SKM-1 treated with dmso at 0.1 percent for 144 hours (cell line): ENCODE measurements around the gene MAGI2.

Experiments
- DNase-seq: peaks from one replicate; lab custom pipeline; 2025; ENCODE audit not compliant: unreplicated experiment; lab: John Stamatoyannopoulos, UW

The MAGI2 gene

DNA sequence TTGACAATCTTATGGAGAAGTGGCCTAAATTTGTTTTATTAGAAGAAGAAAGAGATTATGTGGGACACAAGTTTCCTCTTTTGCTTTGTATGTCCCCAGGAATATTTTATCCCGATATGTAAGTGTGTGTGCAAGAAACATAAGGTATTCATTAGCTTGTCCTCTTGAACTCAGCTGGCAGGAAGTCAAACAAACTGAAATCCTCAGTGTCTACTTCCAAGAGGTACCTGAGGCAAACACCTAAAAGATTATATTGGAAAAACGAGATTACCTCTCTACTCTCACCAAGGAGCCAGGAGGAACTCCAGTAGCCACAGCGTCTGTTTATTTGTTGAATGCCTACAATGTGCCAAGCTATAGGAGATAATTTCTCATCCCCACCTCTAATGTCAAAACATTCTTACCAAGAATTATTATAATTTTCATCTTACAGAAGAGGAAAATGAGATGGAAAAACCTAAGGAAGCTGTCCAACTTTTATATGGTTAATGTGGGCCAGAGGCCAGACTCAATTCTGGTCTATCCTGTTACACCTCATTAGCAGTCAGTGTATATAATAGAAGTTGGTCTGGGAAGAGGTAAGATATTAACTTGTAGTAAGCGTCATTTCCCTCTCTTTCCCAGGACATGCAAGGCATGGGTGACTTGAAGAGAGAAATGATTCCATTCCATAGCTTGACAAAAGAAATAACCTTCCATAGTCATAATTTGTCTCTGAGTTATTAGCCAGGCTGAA, 692.7 kb downstream of the MAGI2 start:
- no peak for DNase-seq

DNA sequence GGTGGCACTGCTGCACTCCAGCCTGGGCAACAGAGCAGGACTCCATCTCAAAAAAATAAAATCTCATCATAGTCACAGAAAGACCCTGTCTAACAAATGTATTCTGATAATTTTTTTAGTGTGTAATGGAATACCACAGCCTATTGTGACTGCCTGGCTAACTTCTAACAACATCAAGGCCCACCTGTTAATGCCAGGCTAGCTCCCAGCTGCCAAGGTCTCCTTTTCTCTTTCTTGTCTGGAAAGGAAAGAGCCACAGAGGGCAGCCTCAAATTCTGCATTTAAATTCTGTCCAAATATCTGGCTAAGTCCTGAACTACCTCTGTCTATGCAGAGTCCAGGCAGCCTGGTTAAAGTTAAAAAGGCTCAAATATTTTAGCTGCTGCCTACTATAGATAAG, 700.9 kb downstream of the MAGI2 start:
- DNase-seq = no peak

DNA sequence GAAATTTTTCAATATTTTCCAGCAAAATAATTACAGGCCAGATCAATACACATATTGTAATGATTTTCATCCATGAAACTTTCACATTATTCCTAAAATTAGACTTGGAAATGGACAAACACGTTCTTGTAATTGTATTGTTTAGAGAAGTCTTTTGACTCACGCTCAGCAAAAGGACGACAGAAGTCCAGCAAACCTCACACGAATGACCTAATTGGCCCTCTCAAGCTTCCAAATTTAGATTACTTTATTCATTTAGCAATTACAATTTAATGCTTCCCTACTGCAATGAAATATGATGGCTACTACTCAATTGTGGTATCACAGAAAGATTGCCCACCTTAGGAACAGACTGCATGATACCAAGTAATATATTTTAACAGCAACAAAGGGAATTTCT, 702.2 kb downstream of the MAGI2 start:
- DNase-seq = no peak

DNA sequence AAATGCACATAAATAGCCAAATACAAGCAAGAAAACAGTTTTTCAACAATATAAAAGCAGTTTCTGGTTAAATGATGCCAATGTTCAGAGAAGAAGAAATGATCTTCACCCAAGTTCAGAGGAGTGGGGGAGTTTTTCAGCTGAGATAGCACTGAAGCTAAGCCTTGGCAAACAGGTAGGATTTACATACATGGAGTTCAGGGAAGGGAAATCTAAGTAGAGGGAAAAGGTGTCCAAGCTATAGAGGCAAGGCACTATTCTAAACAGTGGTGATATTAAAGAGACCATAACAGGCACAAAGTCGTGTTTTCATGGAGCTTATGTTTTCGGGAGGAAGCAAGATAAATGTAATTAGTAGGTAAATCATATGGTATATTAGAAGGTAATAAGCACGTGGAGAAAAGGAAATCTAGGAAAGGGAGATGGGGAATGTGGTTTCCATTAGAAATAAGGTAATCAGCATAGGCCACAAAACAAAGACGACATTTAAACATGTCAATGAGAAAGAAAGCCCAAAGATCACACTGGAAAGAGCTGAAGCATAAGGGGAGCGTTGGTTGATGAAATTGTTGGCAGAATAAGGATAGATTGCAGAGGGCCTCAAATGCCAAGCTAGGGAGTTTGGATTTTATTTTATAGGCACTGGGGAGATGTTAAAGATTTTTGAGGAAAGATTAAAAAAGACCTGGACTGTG, 704.3 kb downstream of the MAGI2 start:
- no peak for DNase-seq

DNA sequence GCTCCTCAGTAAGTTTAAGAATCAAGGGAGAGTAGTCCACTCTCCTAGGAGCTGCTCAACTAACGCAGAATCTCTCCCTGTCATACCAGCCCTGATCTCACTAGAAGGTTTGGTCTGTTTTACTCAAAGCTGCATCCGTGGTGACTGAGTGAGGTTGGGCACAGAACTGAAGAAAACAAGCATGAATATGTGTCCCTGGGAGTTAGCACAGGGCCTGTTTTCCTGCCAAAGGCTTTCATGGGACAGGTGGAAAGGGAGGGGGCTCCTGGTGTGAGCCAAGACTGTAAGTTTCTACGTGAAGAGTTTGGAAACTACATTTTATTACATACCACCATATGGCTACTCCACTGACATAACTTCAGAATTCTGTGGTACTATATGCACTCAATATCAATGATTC, 705.9 kb downstream of the MAGI2 start:
- no peak for DNase-seq

DNA sequence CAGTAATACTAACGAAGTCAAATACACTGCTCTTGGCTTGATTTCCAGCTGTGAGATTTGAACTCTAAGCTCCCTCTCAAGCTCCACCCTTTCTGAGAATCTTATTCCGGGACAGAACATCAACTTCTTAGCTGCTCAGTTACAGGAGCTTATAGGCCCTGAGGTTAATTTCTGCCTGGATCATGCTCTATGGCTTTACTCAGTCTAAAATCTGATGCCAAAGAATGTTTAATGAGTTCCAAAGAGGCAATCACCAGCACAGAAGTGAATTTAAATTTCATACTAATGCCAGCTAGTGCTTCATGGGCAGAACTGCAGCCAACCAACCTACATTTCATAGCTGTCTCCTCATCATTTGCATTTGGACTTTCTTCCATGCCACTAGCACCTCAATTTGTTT, 707.2 kb downstream of the MAGI2 start:
- DNase-seq = no peak

DNA sequence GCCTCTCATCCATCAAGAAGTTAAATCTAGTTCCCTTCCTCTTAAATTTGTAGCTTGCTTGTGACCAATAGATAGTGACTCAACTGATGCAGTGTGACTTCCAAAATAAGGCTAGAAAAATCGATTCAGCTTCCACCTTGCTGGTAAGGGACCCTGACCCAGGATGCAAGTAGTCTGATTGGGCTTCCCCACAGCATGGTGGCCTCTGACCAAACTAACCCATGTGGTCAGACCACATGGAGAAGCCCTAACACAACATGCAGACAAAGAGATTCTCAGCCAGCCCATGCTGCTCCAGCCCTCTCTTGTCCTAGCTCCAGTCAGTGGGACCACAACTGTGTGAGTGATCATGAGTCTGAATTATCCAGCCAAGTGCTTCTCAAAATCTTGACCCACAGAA, 710.8 kb downstream of the MAGI2 start:
- no peak for DNase-seq

DNA sequence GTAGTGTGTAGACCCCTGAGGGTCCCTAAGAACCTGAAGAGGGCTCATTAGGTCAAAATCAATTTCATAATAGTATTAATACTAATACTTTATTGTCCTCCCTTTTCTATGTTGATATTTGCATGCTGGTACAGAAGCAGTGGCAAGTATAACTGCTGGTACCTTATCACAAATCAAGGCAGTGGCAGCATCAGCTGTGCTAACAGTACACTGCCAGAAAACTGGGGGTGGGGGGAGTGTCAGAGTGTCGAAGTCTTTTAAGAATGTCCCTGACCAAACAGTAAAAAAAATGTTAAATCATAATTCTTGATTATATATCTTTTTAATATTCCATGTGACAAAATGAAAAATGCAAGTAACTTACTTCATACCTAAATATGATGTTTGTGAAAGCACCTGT, 716.9 kb downstream of the MAGI2 start:
- no peak for DNase-seq

DNA sequence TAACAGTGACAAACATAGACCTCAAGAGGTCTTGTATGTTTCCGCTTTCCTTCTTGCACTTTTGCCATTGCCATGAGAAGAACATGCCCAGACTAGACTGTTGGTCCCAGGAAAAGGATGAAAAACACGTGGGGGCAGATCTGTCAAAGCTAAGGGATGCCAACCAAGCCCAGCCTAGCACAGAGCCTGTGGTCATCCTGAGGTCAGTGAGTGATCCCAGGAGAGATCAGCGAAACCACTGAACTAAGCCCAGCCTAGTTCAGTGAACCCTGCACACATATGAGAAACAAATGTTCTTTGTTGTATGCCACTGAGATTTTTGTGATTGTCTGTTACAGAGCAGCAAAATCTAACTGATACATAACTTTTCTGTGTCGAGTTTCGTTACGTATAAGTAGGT, 718.8 kb downstream of the MAGI2 start:
- DNase-seq = no peak

DNA sequence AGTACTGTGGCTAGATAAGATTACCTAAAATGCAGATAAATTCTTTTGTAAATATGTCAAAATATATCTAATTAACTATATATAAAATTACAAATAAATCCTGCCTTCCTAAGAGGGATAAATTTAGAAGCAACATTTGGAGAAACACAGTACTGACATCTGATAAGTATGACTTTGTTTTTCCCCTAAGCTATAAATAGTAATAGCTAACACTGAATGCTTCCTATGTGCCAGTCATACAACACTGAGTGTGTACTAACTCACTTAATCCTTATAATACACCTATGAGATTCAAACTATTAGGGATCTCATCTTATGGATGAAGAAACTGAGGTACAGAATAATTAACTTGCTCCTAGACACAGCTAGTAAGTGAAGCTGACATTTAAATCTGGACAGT, 733.4 kb downstream of the MAGI2 start:
- DNase-seq = no peak

DNA sequence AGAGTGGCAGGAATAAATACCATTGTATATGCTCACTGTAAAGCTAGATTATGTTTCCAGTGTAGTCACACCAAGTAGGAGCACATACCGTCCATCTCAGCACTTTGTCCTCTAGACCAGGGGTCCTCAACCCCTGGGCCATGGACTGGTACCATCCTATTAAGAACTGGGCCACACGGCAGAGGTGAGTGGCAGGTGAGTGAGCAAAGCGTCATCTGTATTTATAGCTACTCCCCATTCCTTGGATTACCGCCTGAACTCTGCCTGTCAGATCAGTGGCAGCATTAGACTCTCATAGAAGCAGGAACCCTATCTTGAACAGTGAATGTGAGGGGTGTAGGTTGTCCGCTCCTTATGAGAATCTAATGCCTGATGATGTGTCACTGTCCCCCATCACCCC, 735.3 kb downstream of the MAGI2 start:
- DNase-seq = no peak

DNA sequence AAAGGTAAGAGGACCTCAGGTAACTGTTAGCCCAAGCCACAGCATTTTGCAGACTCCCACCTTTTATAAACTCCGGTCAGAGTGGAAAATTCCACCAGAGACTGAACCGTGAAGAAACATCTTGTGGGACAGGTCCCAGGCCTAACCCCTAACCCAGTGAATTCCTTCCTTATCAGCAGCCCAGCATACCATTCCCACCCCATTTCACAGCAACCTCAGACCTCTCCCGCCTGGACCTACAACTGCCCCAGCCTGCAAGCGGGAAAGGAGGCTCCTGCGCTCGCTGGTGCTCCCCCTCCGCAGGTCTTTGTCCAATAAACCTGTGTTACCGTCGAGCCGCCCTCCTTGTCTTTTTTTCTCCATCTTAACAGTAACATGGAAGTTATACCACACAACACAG, 736.6 kb downstream of the MAGI2 start:
- DNase-seq = no peak

DNA sequence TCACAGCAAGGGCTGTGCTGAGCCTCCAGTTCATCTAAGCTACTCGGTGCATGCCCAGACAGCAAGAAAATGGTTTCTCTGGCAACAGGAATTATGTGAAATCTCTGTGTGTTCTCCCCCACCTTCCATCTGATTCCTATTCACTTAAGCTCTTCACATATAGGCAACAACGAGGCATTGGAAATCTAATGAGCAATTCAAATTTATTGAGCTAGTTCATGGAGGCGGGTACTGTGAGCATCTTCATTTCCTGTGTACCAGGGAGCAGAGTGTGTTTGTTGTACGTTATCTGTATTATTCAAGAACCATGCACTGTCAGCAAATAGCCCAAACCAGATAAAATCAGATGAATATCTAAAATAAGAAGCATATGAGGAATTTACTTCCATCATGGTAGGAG, 739.1 kb downstream of the MAGI2 start:
- no peak for DNase-seq

DNA sequence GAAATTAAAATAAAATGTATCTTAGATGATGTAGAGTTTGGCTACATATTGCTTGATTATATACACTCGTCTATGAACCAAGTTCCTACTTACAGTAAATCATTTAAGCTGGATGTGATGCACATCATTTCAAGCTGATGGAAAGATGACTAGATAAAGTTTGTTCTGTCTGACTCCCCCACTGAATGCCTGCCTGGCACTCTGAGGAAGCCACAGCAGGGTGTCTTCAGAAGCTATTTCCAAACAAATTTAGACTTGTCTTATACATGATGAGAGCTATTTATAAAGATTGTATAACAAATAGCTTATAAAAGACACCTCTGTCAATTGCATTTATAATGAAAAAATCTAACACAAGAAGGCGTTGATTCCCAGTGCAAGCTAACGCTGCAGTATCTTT, 741.4 kb downstream of the MAGI2 start:
- DNase-seq = no peak

DNA sequence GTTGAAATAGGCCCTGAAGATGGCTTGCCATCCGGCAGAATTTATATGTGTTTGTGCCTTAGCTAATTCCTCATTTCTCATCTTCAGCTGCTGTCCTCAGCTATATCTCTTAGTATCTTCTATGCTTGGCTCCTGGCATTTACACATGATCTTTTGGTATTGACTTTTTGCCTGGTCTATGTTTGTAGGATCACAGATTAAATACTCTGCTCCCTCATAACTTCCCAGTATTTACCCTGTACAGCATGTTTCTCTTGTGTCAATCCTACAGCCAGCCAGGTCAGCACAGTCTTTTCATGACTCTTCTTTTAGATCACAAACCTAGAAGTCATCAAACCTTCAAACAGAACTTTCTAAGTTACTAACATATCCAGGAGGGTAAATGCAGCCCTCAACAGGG, 743.8 kb downstream of the MAGI2 start:
- DNase-seq = no peak

DNA sequence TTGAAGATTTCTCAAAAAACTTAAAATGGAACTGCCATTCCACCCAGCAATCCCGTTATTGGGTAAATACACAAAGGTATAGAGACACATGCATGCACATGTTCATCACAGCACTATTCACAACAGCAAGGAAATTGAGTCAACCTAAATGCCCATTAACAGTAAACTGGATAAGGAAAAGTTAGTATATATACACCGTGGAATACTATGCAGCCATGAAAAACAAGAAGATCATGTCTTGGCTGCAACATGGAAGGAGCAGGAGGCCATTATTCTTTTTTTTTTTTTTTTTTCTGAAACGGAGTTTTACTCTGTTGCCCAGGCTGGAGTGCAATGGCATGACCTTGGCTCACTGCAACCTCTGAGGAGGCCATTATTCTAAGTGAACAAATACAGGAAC, 749.0 kb downstream of the MAGI2 start:
- no peak for DNase-seq

DNA sequence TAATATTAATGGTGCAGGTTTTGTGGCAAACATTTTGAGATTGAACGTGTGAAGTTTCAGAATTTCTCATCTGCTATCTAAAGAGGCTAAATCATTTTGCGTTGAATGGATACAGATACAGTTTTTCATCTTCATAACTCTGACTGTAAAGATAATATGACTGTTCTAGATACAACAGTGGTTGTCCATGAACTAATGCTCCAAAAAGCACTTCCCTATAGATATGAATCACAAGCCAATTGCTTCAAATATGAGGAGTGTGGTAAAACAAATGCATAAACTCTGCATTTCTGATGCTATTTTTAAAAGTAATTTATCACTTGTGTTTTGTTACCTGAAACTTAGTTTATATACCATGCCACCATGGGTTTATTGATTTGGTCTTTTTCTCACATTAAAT, 750.1 kb downstream of the MAGI2 start:
- DNase-seq = no peak

DNA sequence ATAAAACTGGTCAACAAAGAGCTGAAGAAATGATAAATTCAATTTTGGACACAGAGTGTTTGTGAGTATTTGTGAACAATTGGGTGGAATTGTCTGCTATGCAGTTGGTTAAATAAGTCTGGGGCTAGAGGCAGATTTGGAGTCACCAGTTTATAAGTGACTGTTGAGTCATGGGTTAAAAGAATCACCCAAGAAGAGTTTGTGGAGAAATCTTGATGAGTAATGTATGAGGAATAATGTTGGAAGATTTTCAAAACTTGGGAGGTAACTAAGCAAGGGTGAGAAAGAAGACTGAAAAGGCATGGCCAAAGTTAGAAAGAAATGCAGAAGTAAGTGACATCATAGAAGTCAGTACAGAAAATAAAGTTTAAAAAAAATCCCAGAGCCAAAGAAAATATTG, 750.7 kb downstream of the MAGI2 start:
- no peak for DNase-seq

DNA sequence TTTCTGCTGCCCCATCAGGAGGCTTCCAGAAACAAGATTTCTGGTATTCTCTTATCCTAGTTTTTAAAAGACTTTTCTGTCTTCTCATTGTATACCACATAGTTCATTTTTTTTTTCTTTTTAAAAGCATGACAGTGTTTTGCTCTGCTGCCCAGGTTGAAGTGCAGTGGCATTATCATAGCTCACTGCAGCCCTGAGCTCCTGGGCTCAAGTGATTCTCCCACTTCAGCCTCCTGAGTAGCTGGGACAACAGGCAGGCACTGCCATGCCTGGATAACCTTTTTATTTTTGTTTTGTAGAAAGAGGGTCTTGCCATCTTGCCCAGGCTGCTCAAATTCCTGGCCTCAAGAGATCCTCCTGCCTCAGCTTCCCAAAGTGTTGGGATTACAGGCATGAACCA, 757.6 kb downstream of the MAGI2 start:
- DNase-seq = no peak

DNA sequence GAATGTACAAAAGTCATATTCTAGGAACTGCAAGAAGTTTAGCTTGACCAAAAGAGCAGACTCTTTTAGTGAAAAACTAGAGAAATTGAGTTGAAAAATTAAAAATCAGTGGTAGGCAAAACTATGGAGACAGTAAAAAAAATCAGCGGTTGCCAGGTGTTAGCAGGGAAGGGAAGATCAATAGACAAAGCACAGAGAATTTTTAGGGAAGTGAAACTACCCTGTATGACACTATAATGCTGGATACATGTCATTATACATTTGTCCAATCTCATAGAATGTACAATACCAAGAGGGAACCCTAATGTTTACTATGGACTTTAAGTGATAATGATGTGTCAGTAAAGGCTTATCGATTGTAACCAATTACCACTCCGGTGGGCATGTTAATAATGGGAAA, 761.9 kb downstream of the MAGI2 start:
- DNase-seq = no peak

DNA sequence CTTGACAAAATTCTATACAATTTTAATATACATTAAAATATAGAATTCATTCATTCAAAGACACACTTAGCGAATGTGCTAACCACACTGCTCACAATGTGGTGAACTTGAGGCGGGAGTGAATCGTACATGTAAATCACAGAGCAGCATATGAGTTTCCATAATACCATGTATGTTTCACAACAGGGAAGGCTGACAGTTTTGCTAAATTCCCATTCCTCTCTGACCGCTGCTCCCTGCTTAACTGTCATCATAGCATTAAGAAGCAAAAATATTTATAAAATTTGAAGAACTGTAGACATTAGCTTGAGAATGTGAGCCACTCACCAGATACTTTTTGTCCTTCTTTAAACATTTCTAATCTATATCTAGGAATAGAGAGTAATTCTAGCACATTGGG, 763.3 kb downstream of the MAGI2 start:
- DNase-seq = no peak

DNA sequence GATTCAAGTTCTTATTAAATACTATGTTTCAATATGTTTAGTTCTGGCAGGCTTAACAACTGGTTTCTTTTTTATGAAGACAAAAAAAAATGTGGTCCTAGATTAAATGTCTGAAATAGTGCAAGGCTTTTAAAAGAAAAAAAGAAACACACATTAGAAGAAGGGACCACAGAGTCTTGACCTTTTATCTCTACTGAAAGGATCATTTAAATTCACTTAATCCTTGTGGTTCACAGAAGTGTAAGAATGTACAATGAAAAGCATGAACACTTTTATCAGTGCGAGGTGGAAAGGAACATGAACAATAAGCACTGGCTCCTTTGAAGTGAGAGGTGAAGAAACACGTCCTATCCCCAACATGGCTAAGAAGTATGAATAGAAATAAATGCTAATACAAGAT, 765.1 kb downstream of the MAGI2 start:
- DNase-seq = no peak

DNA sequence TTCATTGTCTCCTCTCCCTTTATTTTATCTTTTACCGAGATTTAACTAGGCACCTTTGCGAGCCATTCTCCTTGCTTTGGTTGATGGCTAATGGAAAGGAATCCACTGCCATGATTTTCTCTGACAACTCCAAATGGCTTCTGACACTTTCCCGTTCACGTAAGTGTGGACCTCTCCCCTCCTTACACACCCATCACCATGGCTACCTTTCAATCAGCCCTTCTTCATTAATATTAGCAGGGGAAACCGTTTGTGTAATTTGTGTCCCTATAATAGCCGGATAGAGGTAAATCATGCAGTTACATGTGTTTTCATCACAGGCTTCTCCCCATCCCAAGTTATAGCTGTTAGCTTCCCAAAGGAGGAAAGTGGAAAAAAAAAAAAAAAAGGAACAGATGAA, 767.3 kb downstream of the MAGI2 start:
- no peak for DNase-seq
